HEK293 (cell line): ENCODE results near the gene PRELID3B.

Source experiments
- BCL11A ChIP-seq: fragments of 450-650 bp; formaldehyde crosslinking; IDR thresholded peaks from 2 replicates; pipeline ENCODE4 v1.5.1; 2016; ENCODE audit warnings: low read depth, missing biosample characterization, missing genetic modification characterization
- GLIS1 ChIP-seq: fragments of 450-650 bp; formaldehyde crosslinking; IDR thresholded peaks from 2 replicates; pipeline ENCODE4 v1.5.1; 2016; ENCODE audit warnings: missing biosample characterization, missing genetic modification characterization
- IKZF3 ChIP-seq: fragments of 450-650 bp; IDR thresholded peaks from 2 replicates; pipeline ENCODE4 v1.5.0; 2018; ENCODE audit warnings: missing biosample characterization, mild to moderate bottlenecking, missing genetic modification characterization, moderate library complexity
- KLF10 ChIP-seq: fragments of 450-650 bp; IDR thresholded peaks from 2 replicates; pipeline ENCODE4 v1.5.1; 2018; ENCODE audit warnings: missing biosample characterization, mild to moderate bottlenecking, missing genetic modification characterization
- KLF8 ChIP-seq: fragments of 450-650 bp; formaldehyde crosslinking; IDR thresholded peaks from 2 replicates; pipeline ENCODE4 v1.5.1; 2016; ENCODE audit warnings: missing biosample characterization, missing genetic modification characterization
- OSR2 ChIP-seq: fragments of 450-650 bp; formaldehyde crosslinking; IDR thresholded peaks from 2 replicates; pipeline ENCODE4 v1.5.1; 2016; ENCODE audit warnings: missing biosample characterization, missing genetic modification characterization
- SCRT2 ChIP-seq: fragments of 450-650 bp; formaldehyde crosslinking; IDR thresholded peaks from 2 replicates; pipeline ENCODE4 v1.5.1; 2016; ENCODE audit warnings: missing biosample characterization, missing genetic modification characterization
- TRIM28 ChIP-seq: IDR thresholded peaks from 2 replicates; pipeline ENCODE4 v1.6.1; 2011; ENCODE audit warnings: low read length, control low read depth, borderline replicate concordance
- WT1 ChIP-seq: fragments of 450-650 bp; formaldehyde crosslinking; IDR thresholded peaks from 2 replicates; pipeline ENCODE4 v1.5.1; 2016; ENCODE audit warnings: missing biosample characterization, missing genetic modification characterization
- ZNF2 ChIP-seq: fragments of 450-650 bp; formaldehyde crosslinking; IDR thresholded peaks from 2 replicates; pipeline ENCODE4 v1.5.1; 2016; ENCODE audit warnings: missing biosample characterization, missing genetic modification characterization
- ZNF501 ChIP-seq: fragments of 450-650 bp; formaldehyde crosslinking; IDR thresholded peaks from 2 replicates; pipeline ENCODE4 v1.5.1; 2016; ENCODE audit warnings: missing biosample characterization, missing genetic modification characterization
- ZNF701 ChIP-seq: fragments of 450-650 bp; formaldehyde crosslinking; IDR thresholded peaks from 2 replicates; pipeline ENCODE4 v1.5.1; 2016; ENCODE audit warnings: missing biosample characterization, missing genetic modification characterization
- ZNF792 ChIP-seq: fragments of 450-650 bp; formaldehyde crosslinking; IDR thresholded peaks from 2 replicates; pipeline ENCODE4 v1.5.1; 2016; ENCODE audit warnings: missing biosample characterization, missing genetic modification characterization
- TF ChIP-seq, protein P1 (sequence below): fragments of 450-650 bp; formaldehyde crosslinking; IDR thresholded peaks from 2 replicates; pipeline ENCODE4 v1.5.1; 2016; ENCODE audit warnings: missing biosample characterization, missing genetic modification characterization
- TF ChIP-seq, protein P2 (sequence below): fragments of 450-650 bp; formaldehyde crosslinking; IDR thresholded peaks from 2 replicates; pipeline ENCODE4 v1.5.1; 2016; ENCODE audit warnings: missing biosample characterization, missing genetic modification characterization, borderline replicate concordance
- TF ChIP-seq, protein P3 (sequence below): fragments of 450-650 bp; formaldehyde crosslinking; conservative IDR thresholded peaks from 2 replicates; pipeline ENCODE4 v1.5.1; 2016; ENCODE audit warnings: low read depth, missing biosample characterization, missing genetic modification characterization

Gene PRELID3B

DNA sequence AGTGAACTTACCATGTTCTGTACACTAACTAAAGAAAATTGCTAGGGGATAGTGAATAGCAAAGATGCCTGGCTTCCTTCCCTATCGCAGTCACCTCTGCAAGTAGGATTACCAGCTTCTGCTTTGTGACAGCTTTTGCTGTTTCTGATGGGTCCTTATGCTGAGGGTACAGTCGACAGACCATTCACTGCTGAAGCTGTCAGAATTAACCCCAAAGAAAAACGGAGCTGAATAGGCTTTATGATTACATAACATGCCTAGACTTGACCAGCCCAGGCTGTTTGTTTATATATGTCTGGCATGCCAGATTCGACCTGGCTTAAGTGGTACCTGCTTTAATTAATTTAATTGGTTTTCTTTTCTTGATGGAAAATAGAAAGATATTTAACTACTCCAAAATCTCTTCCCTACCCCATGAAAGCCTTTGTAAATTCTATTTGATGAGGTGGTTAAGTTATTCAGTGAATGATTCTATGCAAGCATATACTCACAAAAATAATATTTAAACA lies 21.7 kb upstream of the PRELID3B start (continued):
- TF ChIP-seq IKZF3 (tag by site-specific recombination), result peak; percentile 56
- 0 out of 2 replicates have a peak, but pooled peaks have one; percentile 37 for TF ChIP-seq TRIM28
- peak; percentile 15; the same call in 1 of the 2 replicates for TF ChIP-seq KLF8 (tag by site-specific recombination)
- TF ChIP-seq, protein P1, sequence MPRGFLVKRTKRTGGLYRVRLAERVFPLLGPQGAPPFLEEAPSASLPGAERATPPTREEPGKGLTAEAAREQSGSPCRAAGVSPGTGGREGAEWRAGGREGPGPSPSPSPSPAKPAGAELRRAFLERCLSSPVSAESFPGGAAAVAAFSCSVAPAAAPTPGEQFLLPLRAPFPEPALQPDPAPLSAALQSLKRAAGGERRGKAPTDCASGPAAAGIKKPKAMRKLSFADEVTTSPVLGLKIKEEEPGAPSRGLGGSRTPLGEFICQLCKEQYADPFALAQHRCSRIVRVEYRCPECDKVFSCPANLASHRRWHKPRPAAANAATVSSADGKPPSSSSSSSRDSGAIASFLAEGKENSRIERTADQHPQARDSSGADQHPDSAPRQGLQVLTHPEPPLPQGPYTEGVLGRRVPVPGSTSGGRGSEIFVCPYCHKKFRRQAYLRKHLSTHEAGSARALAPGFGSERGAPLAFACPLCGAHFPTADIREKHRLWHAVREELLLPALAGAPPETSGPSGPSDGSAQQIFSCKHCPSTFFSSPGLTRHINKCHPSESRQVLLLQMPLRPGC (tag by site-specific recombination), result no peak
- TF ChIP-seq WT1 (tag by site-specific recombination), result peak; percentile 84
- TF ChIP-seq, protein P2, sequence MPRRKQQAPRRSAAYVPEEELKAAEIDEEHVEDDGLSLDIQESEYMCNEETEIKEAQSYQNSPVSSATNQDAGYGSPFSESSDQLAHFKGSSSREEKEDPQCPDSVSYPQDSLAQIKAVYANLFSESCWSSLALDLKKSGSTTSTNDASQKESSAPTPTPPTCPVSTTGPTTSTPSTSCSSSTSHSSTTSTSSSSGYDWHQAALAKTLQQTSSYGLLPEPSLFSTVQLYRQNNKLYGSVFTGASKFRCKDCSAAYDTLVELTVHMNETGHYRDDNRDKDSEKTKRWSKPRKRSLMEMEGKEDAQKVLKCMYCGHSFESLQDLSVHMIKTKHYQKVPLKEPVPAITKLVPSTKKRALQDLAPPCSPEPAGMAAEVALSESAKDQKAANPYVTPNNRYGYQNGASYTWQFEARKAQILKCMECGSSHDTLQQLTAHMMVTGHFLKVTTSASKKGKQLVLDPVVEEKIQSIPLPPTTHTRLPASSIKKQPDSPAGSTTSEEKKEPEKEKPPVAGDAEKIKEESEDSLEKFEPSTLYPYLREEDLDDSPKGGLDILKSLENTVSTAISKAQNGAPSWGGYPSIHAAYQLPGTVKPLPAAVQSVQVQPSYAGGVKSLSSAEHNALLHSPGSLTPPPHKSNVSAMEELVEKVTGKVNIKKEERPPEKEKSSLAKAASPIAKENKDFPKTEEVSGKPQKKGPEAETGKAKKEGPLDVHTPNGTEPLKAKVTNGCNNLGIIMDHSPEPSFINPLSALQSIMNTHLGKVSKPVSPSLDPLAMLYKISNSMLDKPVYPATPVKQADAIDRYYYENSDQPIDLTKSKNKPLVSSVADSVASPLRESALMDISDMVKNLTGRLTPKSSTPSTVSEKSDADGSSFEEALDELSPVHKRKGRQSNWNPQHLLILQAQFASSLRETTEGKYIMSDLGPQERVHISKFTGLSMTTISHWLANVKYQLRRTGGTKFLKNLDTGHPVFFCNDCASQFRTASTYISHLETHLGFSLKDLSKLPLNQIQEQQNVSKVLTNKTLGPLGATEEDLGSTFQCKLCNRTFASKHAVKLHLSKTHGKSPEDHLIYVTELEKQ (tag by site-specific recombination), result peak; percentile 61
- peak; percentile 69 for TF ChIP-seq OSR2 (tag by site-specific recombination)
- peak; percentile 62; the same call in 1 of the 2 replicates for TF ChIP-seq BCL11A (tag by site-specific recombination)
- TF ChIP-seq SCRT2 (tag by site-specific recombination), result no peak
- TF ChIP-seq, protein P3, sequence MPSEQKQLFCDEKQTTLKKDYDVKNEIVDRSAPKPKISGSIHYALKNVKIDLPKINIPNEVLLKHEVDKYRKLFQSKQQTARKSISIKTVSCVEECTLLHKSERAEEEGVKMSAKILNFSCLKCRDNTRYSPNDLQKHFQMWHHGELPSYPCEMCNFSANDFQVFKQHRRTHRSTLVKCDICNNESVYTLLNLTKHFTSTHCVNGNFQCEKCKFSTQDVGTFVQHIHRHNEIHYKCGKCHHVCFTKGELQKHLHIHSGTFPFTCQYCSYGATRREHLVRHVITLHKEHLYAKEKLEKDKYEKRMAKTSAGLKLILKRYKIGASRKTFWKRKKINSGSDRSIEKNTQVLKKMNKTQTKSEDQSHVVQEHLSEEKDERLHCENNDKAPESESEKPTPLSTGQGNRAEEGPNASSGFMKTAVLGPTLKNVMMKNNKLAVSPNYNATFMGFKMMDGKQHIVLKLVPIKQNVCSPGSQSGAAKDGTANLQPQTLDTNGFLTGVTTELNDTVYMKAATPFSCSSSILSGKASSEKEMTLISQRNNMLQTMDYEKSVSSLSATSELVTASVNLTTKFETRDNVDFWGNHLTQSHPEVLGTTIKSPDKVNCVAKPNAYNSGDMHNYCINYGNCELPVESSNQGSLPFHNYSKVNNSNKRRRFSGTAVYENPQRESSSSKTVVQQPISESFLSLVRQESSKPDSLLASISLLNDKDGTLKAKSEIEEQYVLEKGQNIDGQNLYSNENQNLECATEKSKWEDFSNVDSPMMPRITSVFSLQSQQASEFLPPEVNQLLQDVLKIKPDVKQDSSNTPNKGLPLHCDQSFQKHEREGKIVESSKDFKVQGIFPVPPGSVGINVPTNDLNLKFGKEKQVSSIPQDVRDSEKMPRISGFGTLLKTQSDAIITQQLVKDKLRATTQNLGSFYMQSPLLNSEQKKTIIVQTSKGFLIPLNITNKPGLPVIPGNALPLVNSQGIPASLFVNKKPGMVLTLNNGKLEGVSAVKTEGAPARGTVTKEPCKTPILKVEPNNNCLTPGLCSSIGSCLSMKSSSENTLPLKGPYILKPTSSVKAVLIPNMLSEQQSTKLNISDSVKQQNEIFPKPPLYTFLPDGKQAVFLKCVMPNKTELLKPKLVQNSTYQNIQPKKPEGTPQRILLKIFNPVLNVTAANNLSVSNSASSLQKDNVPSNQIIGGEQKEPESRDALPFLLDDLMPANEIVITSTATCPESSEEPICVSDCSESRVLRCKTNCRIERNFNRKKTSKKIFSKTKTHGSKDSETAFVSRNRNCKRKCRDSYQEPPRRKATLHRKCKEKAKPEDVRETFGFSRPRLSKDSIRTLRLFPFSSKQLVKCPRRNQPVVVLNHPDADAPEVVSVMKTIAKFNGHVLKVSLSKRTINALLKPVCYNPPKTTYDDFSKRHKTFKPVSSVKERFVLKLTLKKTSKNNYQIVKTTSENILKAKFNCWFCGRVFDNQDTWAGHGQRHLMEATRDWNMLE (tag by site-specific recombination), result no peak
- 0 out of 2 replicates have a peak, but pooled peaks have one; percentile 9 for TF ChIP-seq KLF10 (tag by site-specific recombination)
- TF ChIP-seq ZNF701 (tag by site-specific recombination), result no peak
- TF ChIP-seq ZNF792 (tag by site-specific recombination), result no peak
- TF ChIP-seq ZNF2 (tag by site-specific recombination), result no peak
- TF ChIP-seq GLIS1 (tag by site-specific recombination), result 0 out of 2 replicates have a peak, but pooled peaks have one; percentile 5
- TF ChIP-seq ZNF501 (tag by site-specific recombination), result no peak
